H9 (cell line): ENCODE measurements around the gene FSTL4. TPM values are rescaled to one million over a fixed set of nuclear protein-coding genes. Genes with fewer than 3 reads are reported as not detected.

Experiments
- DNase-seq: peaks from one replicate; pipeline ENCODE4 v3.0.0-alpha.2; 2017
- H2AFZ ChIP-seq: one replicate; pipeline ENCODE4 v1.6.1; 2013; ENCODE audit warnings: mild to moderate bottlenecking, low read length, control low read depth, moderate library complexity
- H2AK5ac ChIP-seq: 2 replicates; pipeline ENCODE4 v1.6.1; 2013; ENCODE audit warnings: low read length, control low read depth, mixed read lengths; ENCODE audit not compliant: insufficient read length
- H2BK120ac ChIP-seq: one replicate; pipeline ENCODE4 v1.6.1; 2013; ENCODE audit warnings: low read depth, mild to moderate bottlenecking, low read length, control low read depth, inconsistent platforms; ENCODE audit not compliant: poor library complexity, severe bottlenecking
- H2BK12ac ChIP-seq: 2 replicates; pipeline ENCODE4 v1.6.1; 2013; ENCODE audit warnings: low read length, control low read depth, mixed read lengths, low read depth; ENCODE audit not compliant: insufficient read length
- H2BK15ac ChIP-seq: 2 replicates; pipeline ENCODE4 v1.6.1; 2013; ENCODE audit warnings: low read depth, low read length, control low read depth
- H2BK20ac ChIP-seq: one replicate; pipeline ENCODE4 v1.6.1; 2013; ENCODE audit warnings: low read depth, mild to moderate bottlenecking, low read length, control low read depth, inconsistent platforms; ENCODE audit not compliant: poor library complexity, severe bottlenecking
- H2BK5ac ChIP-seq: 2 replicates; pipeline ENCODE4 v1.6.1; 2013; ENCODE audit warnings: low read length, control low read depth, mixed read lengths; ENCODE audit not compliant: insufficient read length
- H3K14ac ChIP-seq: 2 replicates; pipeline ENCODE4 v1.6.1; 2013; ENCODE audit warnings: low read length, control low read depth; ENCODE audit not compliant: insufficient read depth
- H3K18ac ChIP-seq: 2 replicates; pipeline ENCODE4 v1.6.1; 2013; ENCODE audit warnings: low read depth, mild to moderate bottlenecking, mixed read lengths, low read length, control low read depth; ENCODE audit not compliant: insufficient read length
- H3K23ac ChIP-seq: 2 replicates; pipeline ENCODE4 v1.6.1; 2013; ENCODE audit warnings: low read length, control low read depth, mixed read lengths, low read depth; ENCODE audit not compliant: insufficient read length
- H3K23me2 ChIP-seq: 2 replicates; pipeline ENCODE4 v1.6.1; 2013; ENCODE audit warnings: low read depth, mild to moderate bottlenecking, mixed read lengths, low read length, control low read depth; ENCODE audit not compliant: insufficient read length, poor library complexity, severe bottlenecking
- H3K27ac ChIP-seq: 2 replicates; pipeline ENCODE4 v1.5.1; 2013; ENCODE audit warnings: low read length, control low read depth, mixed read lengths, low read depth; ENCODE audit not compliant: insufficient read length
- H3K27me3 ChIP-seq: 2 replicates; pipeline ENCODE4 v1.6.1; 2013; ENCODE audit warnings: low read length, control low read depth, inconsistent platforms; ENCODE audit not compliant: insufficient read depth
- H3K4ac ChIP-seq: 2 replicates; pipeline ENCODE4 v1.6.1; 2013; ENCODE audit warnings: low read depth, mild to moderate bottlenecking, control low read depth, inconsistent platforms, low read length, moderate library complexity
- H3K4me1 ChIP-seq: 2 replicates; pipeline ENCODE4 v1.6.1; 2013; ENCODE audit warnings: low read length, control low read depth, inconsistent platforms; ENCODE audit not compliant: insufficient read depth
- H3K4me2 ChIP-seq: 2 replicates; pipeline ENCODE4 v1.6.1; 2013; ENCODE audit warnings: low read length, control low read depth, mixed read lengths; ENCODE audit not compliant: insufficient read length, insufficient read depth
- H3K56ac ChIP-seq: 2 replicates; pipeline ENCODE4 v1.6.1; 2013; ENCODE audit warnings: low read depth, mild to moderate bottlenecking, mixed read lengths, low read length, control low read depth; ENCODE audit not compliant: insufficient read length
- H3K79me1 ChIP-seq: 2 replicates; pipeline ENCODE4 v1.6.1; 2013; ENCODE audit warnings: low read depth, mild to moderate bottlenecking, moderate library complexity, low read length, control low read depth, inconsistent platforms; ENCODE audit not compliant: insufficient read depth, poor library complexity, severe bottlenecking
- H3K79me2 ChIP-seq: 2 replicates; pipeline ENCODE4 v1.6.1; 2013; ENCODE audit warnings: low read length, control low read depth, inconsistent platforms; ENCODE audit not compliant: insufficient read depth
- H3K9ac ChIP-seq: 2 replicates; pipeline ENCODE4 v1.6.1; 2013; ENCODE audit warnings: low read length, control low read depth, mixed read lengths; ENCODE audit not compliant: insufficient read length; ENCODE audit errors: extremely low read depth
- H3K9me3 ChIP-seq: one replicate; pipeline ENCODE4 v1.6.1; 2013; ENCODE audit warnings: low read depth, low read length, inconsistent platforms; ENCODE audit not compliant: control insufficient read depth
- H3T11ph ChIP-seq: one replicate; pipeline ENCODE4 v1.6.1; 2013; ENCODE audit warnings: mild to moderate bottlenecking, low read length, control low read depth, inconsistent platforms
- H4K20me1 ChIP-seq: one replicate; pipeline ENCODE4 v1.6.1; 2013; ENCODE audit not compliant: control insufficient read depth, insufficient read length, insufficient read depth
- H4K5ac ChIP-seq: 2 replicates; pipeline ENCODE4 v1.6.1; 2013; ENCODE audit warnings: low read depth, mild to moderate bottlenecking, mixed read lengths, low read length, control low read depth; ENCODE audit not compliant: insufficient read length
- H4K8ac ChIP-seq: replicated peaks from 2 replicates; pipeline ENCODE4 v1.6.1; 2013; ENCODE audit warnings: low read length, control low read depth, mixed read lengths, low read depth; ENCODE audit not compliant: insufficient read length
- H4K91ac ChIP-seq: 2 replicates; pipeline ENCODE4 v1.6.1; 2013; ENCODE audit warnings: low read depth, mild to moderate bottlenecking, moderate library complexity, mixed read lengths, low read length, control low read depth; ENCODE audit not compliant: insufficient read length
- H3K27ac Mint-ChIP-seq, 3 experiments: 2 replicates in 2 of 3; 3 replicates in 1 of 3; pipeline ENCODE4 v1.8.0; 2020 to 2021; ENCODE audit warnings: mixed read lengths in 3 of 3, mild to moderate bottlenecking in 1 of 3, moderate library complexity in 1 of 3
- H3K27me3 Mint-ChIP-seq: 2 replicates; pipeline ENCODE4 v1.8.0; 2021; ENCODE audit warnings: low read depth, mild to moderate bottlenecking, moderate library complexity, mixed read lengths
- H3K36me3 Mint-ChIP-seq, 3 experiments: 2 replicates in 2 of 3; 3 replicates in 1 of 3; pipeline ENCODE4 v1.8.0; 2020 to 2021; ENCODE audit warnings: low read depth in 3 of 3, mixed read lengths in 3 of 3; ENCODE audit not compliant: insufficient read depth in 1 of 3
- H3K4me1 Mint-ChIP-seq, 2 experiments: 2 replicates each; pipeline ENCODE4 v1.8.0; 2020; ENCODE audit warnings: mixed read lengths in 2 of 2
- H3K4me3 Mint-ChIP-seq, 2 experiments: 2 replicates in 1 of 2; 3 replicates in 1 of 2; pipeline ENCODE4 v1.8.0; 2020 to 2021; ENCODE audit warnings: mild to moderate bottlenecking in 2 of 2, mixed read lengths in 2 of 2, moderate library complexity in 1 of 2
- H3K9me3 Mint-ChIP-seq, 2 experiments: 2 replicates in 1 of 2; 3 replicates in 1 of 2; pipeline ENCODE4 v1.8.0; 2020; ENCODE audit warnings: mild to moderate bottlenecking in 2 of 2, mixed read lengths in 2 of 2, moderate library complexity in 1 of 2
- WGBS: extraction: QIAGEN DNeasy Blood & Tissue Kit; methylation state at CpG from one replicate; pipeline ENCODE4 v1.1.7; 2013; ENCODE audit warnings: missing lambda C conversion rate, low lambda C conversion rate, mixed read lengths; ENCODE audit not compliant: insufficient read length; ENCODE audit errors: extremely low coverage; 5-methylcytosine and 5-hydroxymethylcytosine counted together
- total RNA-seq: library from RNA; stranded (reverse); gene quantifications from 2 replicates; pipeline ENCODE4 v1.2.1, GENCODE V29; 2021
- TF ChIP-seq, protein P1 (sequence below): fragments of 200-600 bp; sonication (generic); conservative IDR thresholded peaks from 3 replicates; pipeline ENCODE4 v1.8.0; 2021; ENCODE audit warnings: antibody characterized with exemption, mild to moderate bottlenecking

Gene FSTL4
- total RNA-seq, 1 experiment from 2014 or later, result 5.7 TPM

DNA sequence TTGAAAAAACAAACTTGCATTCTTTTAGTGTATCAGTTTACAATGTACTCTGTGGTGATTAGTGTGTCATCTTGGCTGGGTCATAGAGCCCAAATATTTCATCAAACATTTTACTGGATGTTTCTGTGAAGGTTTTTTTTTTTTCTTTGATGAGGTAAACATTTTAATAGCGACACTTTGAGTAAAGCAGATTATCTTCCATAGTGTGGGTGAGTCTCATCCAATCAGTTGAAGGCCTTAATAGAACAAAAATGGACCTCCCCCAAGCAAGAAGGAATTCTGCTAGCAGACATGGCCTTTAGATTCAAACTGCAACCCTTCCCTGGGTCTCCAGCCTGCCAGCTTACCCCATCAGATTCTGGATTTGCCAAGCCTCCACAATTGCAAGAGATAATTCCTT is 72.5 kb downstream of the FSTL4 start:
- Histone ChIP-seq H3K79me1 (no peaks in the 10 kb centered on the region), H3K56ac (no peak overlapping the region), H3K9ac (no peak overlapping the region), H2AK5ac (no peak overlapping the region), H3T11ph (no peak overlapping the region), H2BK15ac (no peak overlapping the region), H2BK120ac (no peak overlapping the region), H3K27ac (no peak overlapping the region), H3K27me3 (no peaks in the 10 kb centered on the region), H3K4ac (no peak overlapping the region), H2BK12ac (no peak overlapping the region), H4K5ac (no peak overlapping the region), H3K4me2 (no peak overlapping the region), H4K8ac (no peak overlapping the region), H3K14ac (no peak overlapping the region), H2AFZ (no peak overlapping the region), H2BK5ac (no peak overlapping the region), H4K91ac (no peak overlapping the region), H4K20me1 (no peaks in the 10 kb centered on the region), H3K18ac (no peak overlapping the region), H3K79me2 (no peaks in the 10 kb centered on the region), H3K9me3 (no peaks in the 10 kb centered on the region), H3K4me1 (no peaks in the 10 kb centered on the region; the same call in 1 of the 2 replicates), H3K23me2 (no peaks in the 10 kb centered on the region), H3K23ac (no peak overlapping the region), H2BK20ac (no peak overlapping the region)
- H3K36me3 Mint-ChIP-seq, result peaks cover 0 to under 1% (median 0%) of the 10 kb centered on the region in 3 experiments; a peak in 1 of 7 replicates
- WGBS, result no CpG with 5 or more reads among the region's 1 CpG
- H3K27me3 Mint-ChIP-seq, result no peaks in the 10 kb centered on the region
- peaks cover 0 to 8% of the 10 kb centered on the region in 2 experiments; a peak in 2 of 4 replicates for H3K4me1 Mint-ChIP-seq
- no peaks in the 10 kb centered on the region for H3K9me3 Mint-ChIP-seq
- H3K27ac Mint-ChIP-seq, result no peak overlapping the region
- TF ChIP-seq, protein P1, sequence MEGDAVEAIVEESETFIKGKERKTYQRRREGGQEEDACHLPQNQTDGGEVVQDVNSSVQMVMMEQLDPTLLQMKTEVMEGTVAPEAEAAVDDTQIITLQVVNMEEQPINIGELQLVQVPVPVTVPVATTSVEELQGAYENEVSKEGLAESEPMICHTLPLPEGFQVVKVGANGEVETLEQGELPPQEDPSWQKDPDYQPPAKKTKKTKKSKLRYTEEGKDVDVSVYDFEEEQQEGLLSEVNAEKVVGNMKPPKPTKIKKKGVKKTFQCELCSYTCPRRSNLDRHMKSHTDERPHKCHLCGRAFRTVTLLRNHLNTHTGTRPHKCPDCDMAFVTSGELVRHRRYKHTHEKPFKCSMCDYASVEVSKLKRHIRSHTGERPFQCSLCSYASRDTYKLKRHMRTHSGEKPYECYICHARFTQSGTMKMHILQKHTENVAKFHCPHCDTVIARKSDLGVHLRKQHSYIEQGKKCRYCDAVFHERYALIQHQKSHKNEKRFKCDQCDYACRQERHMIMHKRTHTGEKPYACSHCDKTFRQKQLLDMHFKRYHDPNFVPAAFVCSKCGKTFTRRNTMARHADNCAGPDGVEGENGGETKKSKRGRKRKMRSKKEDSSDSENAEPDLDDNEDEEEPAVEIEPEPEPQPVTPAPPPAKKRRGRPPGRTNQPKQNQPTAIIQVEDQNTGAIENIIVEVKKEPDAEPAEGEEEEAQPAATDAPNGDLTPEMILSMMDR, result no peak
- H3K4me3 Mint-ChIP-seq, result no peak overlapping the region
- no peak for DNase-seq
